NB4 (cell line): ENCODE results near the gene DNAJA4.

ENCODE experiments used
- CTCF ChIP-seq: IDR thresholded peaks from one replicate; pipeline ENCODE4 v1.5.1; 2012; ENCODE audit warnings: low read depth, low read length
- MAX ChIP-seq: IDR thresholded peaks from 2 replicates; pipeline ENCODE4 v1.6.1; 2011; ENCODE audit warnings: low read depth, low read length
- MYC ChIP-seq: IDR thresholded peaks from 2 replicates; pipeline ENCODE4 v1.6.1; 2011; ENCODE audit warnings: low read depth, low read length
- POLR2A ChIP-seq: IDR thresholded peaks from 2 replicates; pipeline ENCODE4 v1.6.1; 2011; ENCODE audit warnings: mild to moderate bottlenecking; ENCODE audit not compliant: insufficient read length; ENCODE audit errors: extremely low read depth

GRCh38 chr15:78321041-78321570 is 56.7 kb downstream of the DNAJA4 start:
- no peak for TF ChIP-seq CTCF
- no peak for TF ChIP-seq POLR2A
- no peak for TF ChIP-seq MYC
- TF ChIP-seq MAX = no peak
